Gastrocnemius medialis (tissue), 4 donors: ENCODE data around the gene TSHZ3.

Source experiments
- POLR2A ChIP-seq, 2 donors: fragments of 450-650 bp; IDR thresholded peaks; one replicate each; pipeline ENCODE4 v1.6.1; 2017; ENCODE audit warnings: antibody characterized with exemption in 2 of 2, mild to moderate bottlenecking in 2 of 2, moderate library complexity in 2 of 2
- TF ChIP-seq, protein P1 (sequence below), 5 experiments: fragments of 450-650 bp in 3 of 5; fragments of 200-600 bp in 2 of 5; sonication (generic) in 2 of 5; IDR thresholded peaks in 4 of 5; conservative IDR thresholded peaks in 1 of 5; 1 replicate in 4 of 5; 2 replicates in 1 of 5; pipeline ENCODE4 v1.5.1; 2016 to 2019; ENCODE audit warnings: antibody characterized with exemption in 5 of 5, mild to moderate bottlenecking in 3 of 5, moderate library complexity in 3 of 5

DNA sequence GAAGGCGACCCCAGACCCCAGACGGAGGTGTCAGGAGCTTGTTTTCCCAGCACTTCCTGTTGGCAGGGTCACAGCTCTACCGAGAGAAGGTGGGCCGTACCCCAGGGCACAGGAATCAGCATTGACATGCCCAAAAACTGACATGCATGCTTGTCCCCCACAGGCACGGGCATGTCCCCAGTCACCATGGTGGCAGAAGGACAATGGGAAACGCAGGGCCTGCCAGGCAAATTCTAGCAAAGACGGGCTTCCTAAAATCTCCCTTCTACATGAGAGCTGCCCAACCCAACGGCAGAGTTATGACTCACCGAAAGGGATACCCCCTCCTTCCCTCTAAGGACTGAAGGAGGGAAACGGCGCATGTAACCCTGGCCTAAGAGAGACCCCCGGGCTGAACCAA, 18.5 kb downstream of the TSHZ3 start:
- TF ChIP-seq, protein P1, sequence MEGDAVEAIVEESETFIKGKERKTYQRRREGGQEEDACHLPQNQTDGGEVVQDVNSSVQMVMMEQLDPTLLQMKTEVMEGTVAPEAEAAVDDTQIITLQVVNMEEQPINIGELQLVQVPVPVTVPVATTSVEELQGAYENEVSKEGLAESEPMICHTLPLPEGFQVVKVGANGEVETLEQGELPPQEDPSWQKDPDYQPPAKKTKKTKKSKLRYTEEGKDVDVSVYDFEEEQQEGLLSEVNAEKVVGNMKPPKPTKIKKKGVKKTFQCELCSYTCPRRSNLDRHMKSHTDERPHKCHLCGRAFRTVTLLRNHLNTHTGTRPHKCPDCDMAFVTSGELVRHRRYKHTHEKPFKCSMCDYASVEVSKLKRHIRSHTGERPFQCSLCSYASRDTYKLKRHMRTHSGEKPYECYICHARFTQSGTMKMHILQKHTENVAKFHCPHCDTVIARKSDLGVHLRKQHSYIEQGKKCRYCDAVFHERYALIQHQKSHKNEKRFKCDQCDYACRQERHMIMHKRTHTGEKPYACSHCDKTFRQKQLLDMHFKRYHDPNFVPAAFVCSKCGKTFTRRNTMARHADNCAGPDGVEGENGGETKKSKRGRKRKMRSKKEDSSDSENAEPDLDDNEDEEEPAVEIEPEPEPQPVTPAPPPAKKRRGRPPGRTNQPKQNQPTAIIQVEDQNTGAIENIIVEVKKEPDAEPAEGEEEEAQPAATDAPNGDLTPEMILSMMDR (IDR thresholded peaks at IDR 0.05 in 4 of 5, conservative IDR thresholded peaks at IDR 0.05 in 1 of 5): no peak
- TF ChIP-seq POLR2A (IDR thresholded peaks at IDR 0.05): no peak
